Epithelial cell of proximal tubule (primary cell): Measurements from ENCODE around the gene KLHL3. TPM values are rescaled to one million over a fixed set of nuclear protein-coding genes. Genes with fewer than 3 reads are reported as not detected.

Source experiments
- DNase-seq: peaks from one replicate; pipeline ENCODE4 v3.0.0-alpha.2; 2011; ENCODE audit warnings: low read depth
- H3K4me3 ChIP-seq: 2 replicates; pipeline ENCODE4 v1.5.1; 2011; ENCODE audit warnings: low read depth, mild to moderate bottlenecking, low read length
- CTCF ChIP-seq: conservative IDR thresholded peaks from 2 replicates; pipeline ENCODE4 v1.5.1; 2012; ENCODE audit warnings: low read depth, mild to moderate bottlenecking, low read length
- total RNA-seq: library from RNA; depleted of rRNA; stranded (reverse); fragments of >200 nt; gene quantifications from 2 replicates; pipeline ENCODE4 v1.2.3, GENCODE V29; 2015

Gene KLHL3
- total RNA-seq, 1 donor from 2014 or later: 1.1 TPM

- DNase-seq: no peak
- no peak for TF ChIP-seq CTCF
- no peak overlapping the region for H3K4me3 ChIP-seq
These were observed 98.8 kb downstream of the KLHL3 start for GRCh38 chr5:137636830-137637714.

GRCh38 chr5:137636099-137636498, 99.8 kb downstream of the KLHL3 start:
- no peak overlapping the region for H3K4me3 ChIP-seq
- DNase-seq: peak; percentile 49
- TF ChIP-seq CTCF: no peak

GRCh38 chr5:137635521-137635921, 100.4 kb downstream of the KLHL3 start:
- no peak for DNase-seq
- no peak for TF ChIP-seq CTCF
- H3K4me3 ChIP-seq: no peak overlapping the region

- DNase-seq: no peak
- H3K4me3 ChIP-seq: no peak overlapping the region
- no peak for TF ChIP-seq CTCF
These were observed 102.0 kb downstream of the KLHL3 start for GRCh38 chr5:137633896-137634295.

- no peak for DNase-seq
These were observed 103.2 kb downstream of the KLHL3 start for GRCh38 chr5:137632716-137633115.

GRCh38 chr5:137631453-137631852, 104.4 kb downstream of the KLHL3 start:
- no peak overlapping the region for H3K4me3 ChIP-seq
- DNase-seq: no peak
- no peak for TF ChIP-seq CTCF

More at GRCh38 chr5:137632716-137633115, 103.2 kb downstream of the KLHL3 start:
- no peak for TF ChIP-seq CTCF
- H3K4me3 ChIP-seq: no peak overlapping the region

GRCh38 chr5:137630972-137631370, 104.9 kb downstream of the KLHL3 start:
- no peak overlapping the region for H3K4me3 ChIP-seq
- DNase-seq: no peak
- TF ChIP-seq CTCF: no peak
